ENCODE measurements around the gene HUS1.

The HUS1 gene

GRCh38 chr7:47965456-47965855 lies 14.0 kb downstream of the HUS1 start:
- H3K4me2 ChIP-seq (ENCODE audit: low read length): no peak overlapping the region
- no peak overlapping the region for H3K27ac ChIP-seq (ENCODE audit: low read depth, low read length)
- no peaks in the 10 kb centered on the region for H3K9me2 ChIP-seq (replicated peaks; ENCODE audit: control insufficient read depth, low read length)
- H3F3A ChIP-seq (ENCODE audit: control insufficient read depth, insufficient read depth): no peaks in the 10 kb centered on the region
- peaks cover 89% of the 10 kb centered on the region for H3K36me3 ChIP-seq (ENCODE audit: control insufficient read depth, low read length)
- H3K9me3 ChIP-seq (ENCODE audit: control insufficient read depth, insufficient read depth, low read length): no peaks in the 10 kb centered on the region
- peaks cover 11% of the 10 kb centered on the region for H3K4me1 ChIP-seq (ENCODE audit: control insufficient read depth, low read length)
- H4K20me1 ChIP-seq (ENCODE audit: control insufficient read depth, insufficient read depth, low read depth, low read length): no peaks in the 10 kb centered on the region
- no peaks in the 10 kb centered on the region for H3K27me3 ChIP-seq (ENCODE audit: control insufficient read depth, low read length)
- H3K79me2 ChIP-seq (ENCODE audit: control insufficient read depth, low read length): no peaks in the 10 kb centered on the region
- H3K4me3 ChIP-seq (ENCODE audit: low read length): no peak overlapping the region
- TF ChIP-seq CTCF (IDR thresholded peaks at IDR 0.05; ENCODE audit: low read depth, low read length, poor library complexity, severe bottlenecking) (no peak), EZH2phosphoT487 (IDR thresholded peaks at IDR 0.05; ENCODE audit: borderline replicate concordance, low read length) (no peak)

GRCh38 chr7:47962262-47962661 lies 17.2 kb downstream of the HUS1 start:
- Histone ChIP-seq H3F3A (ENCODE audit: control insufficient read depth, insufficient read depth) (no peaks in the 10 kb centered on the region), H4K20me1 (ENCODE audit: control insufficient read depth, insufficient read depth, low read depth, low read length) (no peaks in the 10 kb centered on the region), H3K27me3 (ENCODE audit: control insufficient read depth, low read length) (no peaks in the 10 kb centered on the region), H3K9me3 (ENCODE audit: control insufficient read depth, insufficient read depth, low read length) (no peaks in the 10 kb centered on the region), H3K36me3 (ENCODE audit: control insufficient read depth, low read length) (peaks cover 72% of the 10 kb centered on the region), H3K4me1 (ENCODE audit: control insufficient read depth, low read length) (no peaks in the 10 kb centered on the region), H3K4me2 (ENCODE audit: low read length) (no peak overlapping the region), H3K27ac (ENCODE audit: low read depth, low read length) (no peak overlapping the region), H3K79me2 (ENCODE audit: control insufficient read depth, low read length) (no peaks in the 10 kb centered on the region), H3K4me3 (ENCODE audit: low read length) (no peak overlapping the region), H3K9me2 (replicated peaks; ENCODE audit: control insufficient read depth, low read length) (no peaks in the 10 kb centered on the region)
- no peak for TF ChIP-seq EZH2phosphoT487 (IDR thresholded peaks at IDR 0.05; ENCODE audit: borderline replicate concordance, low read length)
- no peak for TF ChIP-seq CTCF (IDR thresholded peaks at IDR 0.05; ENCODE audit: low read depth, low read length, poor library complexity, severe bottlenecking)

GRCh38 chr7:47957156-47957555 lies 22.3 kb downstream of the HUS1 start:
- no peaks in the 10 kb centered on the region for H3K4me1 ChIP-seq (ENCODE audit: control insufficient read depth, low read length)
- H3K9me2 ChIP-seq (replicated peaks; ENCODE audit: control insufficient read depth, low read length): no peaks in the 10 kb centered on the region
- no peaks in the 10 kb centered on the region for H3K79me2 ChIP-seq (ENCODE audit: control insufficient read depth, low read length)
- H3K9me3 ChIP-seq (ENCODE audit: control insufficient read depth, insufficient read depth, low read length): no peaks in the 10 kb centered on the region
- peaks cover 5% of the 10 kb centered on the region; the same call in 1 of the 2 replicates for H3F3A ChIP-seq (ENCODE audit: control insufficient read depth, insufficient read depth)
- H3K27me3 ChIP-seq (ENCODE audit: control insufficient read depth, low read length): no peaks in the 10 kb centered on the region
- H3K27ac ChIP-seq (ENCODE audit: low read depth, low read length): no peak overlapping the region
- TF ChIP-seq CTCF (IDR thresholded peaks at IDR 0.05; ENCODE audit: low read depth, low read length, poor library complexity, severe bottlenecking) (no peak), EZH2phosphoT487 (IDR thresholded peaks at IDR 0.05; ENCODE audit: borderline replicate concordance, low read length) (no peak)
- H3K4me2 ChIP-seq (ENCODE audit: low read length): no peak overlapping the region
- H3K4me3 ChIP-seq (ENCODE audit: low read length): no peak overlapping the region
- H3K36me3 ChIP-seq (ENCODE audit: control insufficient read depth, low read length): peaks cover 50% of the 10 kb centered on the region
- H4K20me1 ChIP-seq (ENCODE audit: control insufficient read depth, insufficient read depth, low read depth, low read length): no peaks in the 10 kb centered on the region
